ENCODE measurements around the gene DLST.

DNA sequence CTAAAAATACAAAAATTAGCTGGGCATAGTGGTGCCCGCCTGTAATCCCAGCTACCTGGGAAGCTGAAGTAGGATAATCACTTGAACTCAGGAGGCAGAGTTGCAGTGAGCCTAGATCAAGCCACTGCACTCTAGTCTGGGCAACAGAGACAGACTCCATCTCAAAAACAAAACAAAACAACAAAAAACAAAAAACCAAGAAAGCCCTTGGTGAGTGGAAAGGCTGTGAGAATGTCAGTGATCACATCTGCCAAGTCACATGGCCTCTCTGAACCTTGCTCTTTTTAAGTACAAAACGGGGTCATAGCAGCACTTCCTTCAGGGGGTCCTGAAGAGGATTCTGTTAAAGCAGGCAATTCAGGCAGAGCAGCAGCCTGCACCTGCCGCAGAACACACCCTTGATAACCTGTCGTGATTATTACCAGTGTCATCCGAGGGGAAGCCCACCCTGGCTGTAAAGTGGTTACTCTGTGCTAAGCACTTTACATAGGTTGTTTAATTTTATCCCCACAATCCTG, 31.7 kb downstream of the DLST start:
- TF ChIP-seq POLR2AphosphoS5 (IDR thresholded peaks at IDR 0.05) (no peak), POLR2A (IDR thresholded peaks at IDR 0.05) (no peak), EP300 (IDR thresholded peaks at IDR 0.05) (no peak)
- TF ChIP-seq, protein P1, sequence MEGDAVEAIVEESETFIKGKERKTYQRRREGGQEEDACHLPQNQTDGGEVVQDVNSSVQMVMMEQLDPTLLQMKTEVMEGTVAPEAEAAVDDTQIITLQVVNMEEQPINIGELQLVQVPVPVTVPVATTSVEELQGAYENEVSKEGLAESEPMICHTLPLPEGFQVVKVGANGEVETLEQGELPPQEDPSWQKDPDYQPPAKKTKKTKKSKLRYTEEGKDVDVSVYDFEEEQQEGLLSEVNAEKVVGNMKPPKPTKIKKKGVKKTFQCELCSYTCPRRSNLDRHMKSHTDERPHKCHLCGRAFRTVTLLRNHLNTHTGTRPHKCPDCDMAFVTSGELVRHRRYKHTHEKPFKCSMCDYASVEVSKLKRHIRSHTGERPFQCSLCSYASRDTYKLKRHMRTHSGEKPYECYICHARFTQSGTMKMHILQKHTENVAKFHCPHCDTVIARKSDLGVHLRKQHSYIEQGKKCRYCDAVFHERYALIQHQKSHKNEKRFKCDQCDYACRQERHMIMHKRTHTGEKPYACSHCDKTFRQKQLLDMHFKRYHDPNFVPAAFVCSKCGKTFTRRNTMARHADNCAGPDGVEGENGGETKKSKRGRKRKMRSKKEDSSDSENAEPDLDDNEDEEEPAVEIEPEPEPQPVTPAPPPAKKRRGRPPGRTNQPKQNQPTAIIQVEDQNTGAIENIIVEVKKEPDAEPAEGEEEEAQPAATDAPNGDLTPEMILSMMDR (IDR thresholded peaks at IDR 0.05) = no peak

Measured in suprapubic skin (tissue), 4 donors.